ENCODE data around the gene ARMH3.

ARMH3 gene

GRCh38 chr10:101830322-101831168, 225.4 kb downstream of the ARMH3 start:
- peak; percentile 96 for DNase-seq (ENCODE audit: low read depth)

- DNase-seq (ENCODE audit: low read depth) = peak; percentile 67
These were observed 226.2 kb downstream of the ARMH3 start for GRCh38 chr10:101829561-101830315.

- no peak for DNase-seq (ENCODE audit: low read depth)
These were observed 227.0 kb downstream of the ARMH3 start for GRCh38 chr10:101828766-101829551.

- DNase-seq (ENCODE audit: low read depth) = no peak
These were observed 227.9 kb downstream of the ARMH3 start for GRCh38 chr10:101827919-101828600.

GRCh38 chr10:101826852-101827434, 229.0 kb downstream of the ARMH3 start:
- no peak for DNase-seq (ENCODE audit: low read depth)

GRCh38 chr10:101824736-101825135, 231.2 kb downstream of the ARMH3 start:
- no peak for DNase-seq (ENCODE audit: low read depth)

GRCh38 chr10:101818872-101819633, 236.9 kb downstream of the ARMH3 start:
- peak; percentile 29 for DNase-seq (ENCODE audit: low read depth)

- peak; percentile 99 for DNase-seq (ENCODE audit: low read depth)
These were observed 237.7 kb downstream of the ARMH3 start, which contains the start of gene OGA for GRCh38 chr10:101818119-101818871. TSS of gene OGA (minus strand) at chr10:101818444. CDS start at chr10:101818022, 422 bp downstream.

- peak; percentile 19 for DNase-seq (ENCODE audit: low read depth)
These were observed 238.4 kb downstream of the ARMH3 start for GRCh38 chr10:101817337-101818118.

GRCh38 chr10:101816913-101817336, 239.0 kb downstream of the ARMH3 start:
- no peak for DNase-seq (ENCODE audit: low read depth)

- DNase-seq (ENCODE audit: low read depth) = no peak
These were observed 239.6 kb downstream of the ARMH3 start for GRCh38 chr10:101816376-101816775.

GRCh38 chr10:101814466-101815071, 241.4 kb downstream of the ARMH3 start:
- DNase-seq (ENCODE audit: low read depth) = no peak

- no peak for DNase-seq (ENCODE audit: low read depth)
These were observed 243.4 kb downstream of the ARMH3 start for GRCh38 chr10:101812606-101813005.

- no peak for DNase-seq (ENCODE audit: low read depth)
These were observed 248.8 kb downstream of the ARMH3 start for GRCh38 chr10:101807158-101807557.

GRCh38 chr10:101803511-101803910, 252.5 kb downstream of the ARMH3 start:
- DNase-seq (ENCODE audit: low read depth) = no peak

- DNase-seq (ENCODE audit: low read depth) = no peak
These were observed 258.4 kb downstream of the ARMH3 start for GRCh38 chr10:101797403-101798059.
